ENCODE data around the gene RPS26.
"Not testable (repeated sequence)": the region's sequence is repeated elsewhere in the genome, so short reads cannot be mapped to it uniquely, and the experiment has no call there.

Gene RPS26

DNA sequence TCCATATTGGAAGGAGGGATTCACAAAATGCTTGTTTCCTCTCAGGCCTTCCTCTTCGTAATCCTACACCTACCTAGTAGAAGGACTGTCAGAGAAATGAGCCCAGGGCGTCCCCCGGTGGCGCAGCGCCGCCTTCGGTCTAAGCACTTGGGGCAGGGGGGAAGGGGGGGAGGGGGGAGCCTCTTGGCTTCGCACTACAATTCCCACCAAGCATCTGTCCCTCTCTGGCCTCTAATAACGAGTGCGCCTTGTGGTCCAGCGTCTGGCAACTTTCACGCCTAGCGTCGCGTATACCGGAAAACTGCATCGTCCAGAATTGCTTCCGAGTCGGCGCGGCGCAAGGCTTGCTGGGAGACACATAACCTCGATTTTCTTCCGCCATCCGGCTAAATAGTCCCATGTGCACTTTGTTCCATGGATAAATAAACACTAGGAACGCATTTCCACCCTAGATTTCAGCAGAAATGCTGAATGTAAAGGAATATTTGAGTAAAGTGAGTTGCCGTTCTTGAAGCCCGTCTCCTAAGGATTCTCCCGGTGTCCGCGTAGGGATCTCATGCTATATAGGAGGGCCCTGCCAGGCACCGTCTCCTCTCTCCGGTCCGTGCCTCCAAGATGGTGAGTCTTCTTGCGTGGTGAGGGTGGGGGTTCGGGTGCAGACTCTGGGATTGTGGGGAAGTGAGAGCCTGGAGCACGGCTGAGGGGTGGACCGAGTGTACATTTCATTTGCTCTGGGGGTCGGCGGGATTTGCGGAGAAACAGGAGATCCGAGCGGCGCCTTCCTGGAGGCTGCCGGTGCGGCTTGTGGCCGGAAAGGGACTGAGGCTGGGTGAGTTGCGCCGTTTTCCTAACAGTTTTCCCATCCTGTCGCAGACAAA lies at the start of gene RPS26:
Gene RPS26 (plus strand): TSS at position 367 of the 878 bp plus-strand sequence. CDS start 249 bp downstream, at position 616.
- DNase-seq, result peak; percentile 100

DNA sequence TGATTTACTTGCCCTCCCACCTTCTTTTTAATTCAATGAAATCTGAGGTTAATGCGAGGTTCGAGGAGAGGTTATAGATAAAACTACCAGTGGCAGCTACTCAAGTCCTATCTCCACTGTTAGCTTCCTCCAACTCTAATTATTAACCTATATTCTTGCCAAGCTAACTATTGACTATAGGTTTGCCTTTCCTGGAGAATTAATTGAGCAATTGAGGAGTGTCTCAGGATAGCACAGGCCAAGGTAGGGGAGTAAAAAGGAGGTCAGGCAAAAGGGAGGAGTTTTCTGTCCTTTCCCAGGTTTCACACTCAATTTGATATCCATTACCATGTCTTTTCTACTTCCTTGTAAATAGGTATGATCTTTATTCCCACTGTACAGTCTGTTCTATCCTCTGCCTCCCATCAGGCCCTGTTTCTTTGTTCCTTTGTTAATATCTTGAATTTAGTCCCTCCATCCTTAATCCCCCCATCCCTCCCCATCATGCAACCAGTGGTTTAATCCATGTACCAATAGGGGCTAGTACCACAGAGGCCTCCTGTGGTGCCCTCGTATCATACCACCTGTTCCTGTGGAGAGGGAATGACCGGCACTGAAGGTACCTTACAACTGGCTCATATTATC lies 48.4 kb upstream of the RPS26 start:
- no peak for DNase-seq

DNA sequence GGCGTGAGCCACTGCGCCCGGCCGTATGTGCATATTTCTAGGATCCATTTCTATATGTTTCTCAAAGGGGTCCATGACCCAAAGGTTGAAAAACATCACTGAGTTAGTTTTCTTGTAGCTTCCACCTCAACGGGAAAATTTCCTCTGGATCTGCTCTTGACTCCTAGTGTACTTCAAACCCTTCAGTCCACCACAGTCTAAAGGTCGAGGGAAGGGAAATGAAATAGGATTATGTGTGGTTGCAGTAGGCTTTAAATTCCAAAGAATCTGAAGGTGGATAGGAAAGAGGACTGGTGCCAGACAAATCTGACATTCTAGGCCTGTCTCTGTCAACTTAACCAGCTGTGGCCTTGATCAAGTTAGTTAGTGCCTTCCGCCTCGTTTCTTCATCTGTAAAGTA lies 46.4 kb upstream of the RPS26 start:
- no peak for DNase-seq

DNA sequence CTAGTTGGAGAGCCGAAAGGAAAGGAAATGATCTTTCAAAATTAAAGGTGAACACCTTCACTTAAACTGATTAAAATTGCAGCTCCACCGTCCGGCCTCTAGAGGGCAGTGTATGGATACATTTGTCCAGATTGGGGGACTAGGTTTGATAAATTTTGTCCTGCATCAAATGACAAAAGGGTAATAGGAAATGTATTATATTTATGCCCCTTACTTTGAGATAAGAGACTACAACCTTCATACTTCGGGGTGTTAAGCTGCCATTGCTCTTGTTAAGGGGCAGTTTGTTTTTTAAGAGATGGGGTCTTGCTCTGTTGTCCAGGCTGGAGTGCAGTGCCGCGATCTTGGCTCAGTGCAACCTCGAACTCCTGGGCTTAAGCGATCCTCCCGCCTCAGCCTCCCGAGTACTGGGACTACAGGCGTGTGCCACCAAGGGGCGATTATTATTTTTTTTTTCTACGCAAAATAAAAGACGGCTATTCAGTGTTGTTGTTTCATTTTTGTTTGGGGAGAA lies 45.5 kb upstream of the RPS26 start:
- DNase-seq, result peak; percentile 88

DNA sequence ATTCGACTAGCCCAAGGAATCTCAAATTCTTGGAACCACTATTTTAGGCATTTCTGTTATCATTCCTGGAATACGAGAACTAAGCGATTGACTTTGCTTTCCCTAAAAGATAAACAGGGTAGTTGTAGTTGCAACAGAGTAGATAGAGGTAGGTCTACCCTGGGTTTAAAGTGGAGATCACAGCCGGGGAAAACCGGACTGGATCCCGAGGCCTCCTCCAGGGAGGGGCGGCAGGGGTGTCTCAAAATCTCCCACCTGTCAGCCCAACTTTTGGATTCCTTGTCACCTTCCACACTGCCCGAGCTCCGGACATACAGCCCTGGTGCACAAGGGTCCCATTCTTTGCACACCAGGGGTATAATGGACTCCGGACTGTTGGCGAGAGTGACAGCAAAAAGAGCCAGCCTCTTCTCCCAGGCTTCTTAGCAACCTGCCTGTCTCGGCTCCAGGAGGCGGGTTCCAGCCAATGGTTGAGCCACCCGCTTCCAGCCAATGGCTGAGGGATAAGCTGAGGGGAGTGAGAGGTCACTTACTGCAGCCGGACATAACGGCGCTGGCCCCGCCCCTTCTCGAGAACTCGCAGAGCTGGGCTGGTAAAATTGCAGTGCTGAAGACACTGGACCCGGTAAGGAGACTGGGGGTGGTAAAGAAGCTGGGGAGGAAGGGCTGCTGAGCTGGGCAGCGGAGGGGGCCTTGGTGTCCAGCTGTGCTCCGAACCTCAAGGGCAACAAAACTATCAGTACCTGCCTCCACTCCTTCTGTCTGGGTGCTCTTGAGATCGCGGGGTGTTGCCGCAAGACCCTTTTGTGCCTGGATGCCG lies 44.8 kb upstream of the RPS26 start, which contains the start of gene SUOX:
Gene SUOX (plus strand): TSS at position 562 of the 820 bp plus-strand sequence. CDS start 4,946 bp downstream, outside the sequence.
- DNase-seq, result peak; percentile 97

DNA sequence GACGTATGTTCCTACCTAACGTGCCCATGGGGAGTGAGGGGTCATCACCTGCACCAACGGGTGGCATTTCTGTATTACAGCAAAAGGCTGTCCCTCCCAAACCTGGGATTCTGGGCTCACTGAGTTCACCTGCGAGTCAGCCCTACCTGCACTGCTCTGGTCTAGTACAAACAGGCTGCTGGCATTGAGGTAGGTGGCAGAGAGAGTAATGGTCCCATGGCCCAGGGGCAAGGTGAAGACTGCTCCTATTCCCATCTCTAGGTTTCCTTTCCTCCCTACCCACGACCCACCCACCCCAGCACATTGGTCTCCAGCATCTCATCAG lies 44.2 kb upstream of the RPS26 start:
- no peak for DNase-seq

DNA sequence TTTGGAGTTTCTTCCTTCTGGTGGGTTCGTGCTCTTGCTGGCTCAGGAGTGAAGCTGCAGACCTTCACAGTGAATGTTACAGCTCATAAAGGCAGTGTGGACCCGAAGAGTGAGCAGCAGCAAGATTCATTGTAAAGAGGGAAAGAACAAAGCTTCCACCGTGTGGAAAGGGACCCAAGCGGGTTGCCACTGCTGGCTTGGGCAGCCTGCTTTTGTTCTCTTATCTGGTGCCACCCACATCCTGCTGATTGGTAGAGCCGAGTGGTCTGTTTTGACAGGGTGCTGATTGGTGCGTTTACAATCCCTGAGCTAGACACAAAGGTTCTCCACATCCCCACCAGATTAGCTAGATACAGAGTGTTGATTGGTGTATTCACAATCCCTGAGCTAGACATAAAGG lies 42.2 kb upstream of the RPS26 start:
- peak; percentile 50 for DNase-seq

DNA sequence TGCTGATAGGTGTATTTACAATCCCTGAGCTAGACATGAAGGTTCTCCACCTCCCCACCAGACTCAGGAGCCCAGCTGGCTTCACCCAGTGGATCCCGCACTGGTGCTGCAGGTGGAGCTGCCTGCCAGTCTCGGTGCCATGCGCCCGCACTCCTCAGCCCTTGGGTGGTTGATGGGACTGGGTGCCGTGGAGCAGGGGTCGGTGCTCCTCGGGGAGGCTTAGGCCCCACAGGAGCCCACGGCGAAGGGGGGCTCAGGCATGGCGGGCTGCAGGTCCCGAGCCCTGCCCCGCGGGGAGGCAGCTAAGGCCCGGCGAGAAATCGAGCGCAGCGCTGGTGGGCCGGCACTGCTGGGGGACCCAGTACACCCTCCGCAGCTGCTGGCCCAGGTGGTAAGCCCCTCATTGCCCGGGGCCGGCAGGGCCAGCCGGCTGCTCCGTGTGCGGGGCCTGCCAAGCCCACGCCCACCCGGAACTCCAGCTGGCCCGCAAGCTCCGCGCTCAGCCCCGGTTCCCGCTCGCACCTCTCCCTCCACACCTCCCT lies 41.6 kb upstream of the RPS26 start:
- DNase-seq, result not testable (repeated sequence)

DNA sequence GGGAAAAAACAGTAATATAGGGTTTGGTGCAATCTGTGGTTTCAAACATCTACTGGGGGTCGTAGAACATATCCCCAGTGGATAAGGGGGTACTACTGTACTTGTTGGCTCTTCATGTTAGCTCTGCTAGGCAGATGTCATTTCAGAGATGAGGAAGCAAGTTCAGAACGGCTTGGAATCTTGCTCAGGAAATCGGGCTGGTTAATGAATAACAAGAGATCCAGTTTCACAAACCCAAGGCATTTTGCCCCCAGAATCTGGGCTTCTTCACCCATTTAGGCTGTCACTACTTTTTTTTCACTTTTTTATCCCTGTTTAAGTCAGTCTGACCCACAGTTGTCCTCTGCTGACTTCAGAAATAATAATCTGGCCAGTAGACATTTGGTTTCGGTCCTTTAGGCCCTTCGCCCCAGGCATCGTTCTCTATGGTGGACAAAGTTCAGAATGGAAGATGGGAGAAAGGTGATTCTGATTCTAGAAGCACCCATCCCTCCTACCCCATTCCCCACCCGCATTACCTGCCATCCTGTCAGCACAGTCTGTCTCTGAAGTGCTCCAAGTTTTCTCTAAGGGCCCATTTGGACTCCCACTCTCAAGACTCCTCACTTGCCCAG lies 40.1 kb upstream of the RPS26 start:
- DNase-seq, result no peak

DNA sequence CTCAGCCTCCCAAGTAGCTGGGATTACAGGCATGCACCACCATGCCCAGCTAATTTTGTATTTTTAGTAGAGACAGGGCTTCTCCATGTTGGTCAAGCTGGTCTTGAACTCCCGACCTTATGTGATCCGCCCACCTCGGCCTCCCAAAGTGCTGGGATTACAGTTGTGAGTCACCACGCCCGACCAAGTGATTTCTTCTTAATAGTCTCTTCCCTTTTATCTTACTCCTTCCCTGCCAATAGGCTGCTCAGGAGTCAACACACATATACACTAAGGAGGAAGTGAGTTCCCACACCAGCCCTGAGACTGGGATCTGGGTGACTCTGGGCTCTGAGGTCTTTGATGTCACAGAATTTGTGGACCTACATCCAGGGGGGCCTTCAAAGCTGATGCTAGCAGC lies 38.3 kb upstream of the RPS26 start:
- DNase-seq, result not testable (repeated sequence)

DNA sequence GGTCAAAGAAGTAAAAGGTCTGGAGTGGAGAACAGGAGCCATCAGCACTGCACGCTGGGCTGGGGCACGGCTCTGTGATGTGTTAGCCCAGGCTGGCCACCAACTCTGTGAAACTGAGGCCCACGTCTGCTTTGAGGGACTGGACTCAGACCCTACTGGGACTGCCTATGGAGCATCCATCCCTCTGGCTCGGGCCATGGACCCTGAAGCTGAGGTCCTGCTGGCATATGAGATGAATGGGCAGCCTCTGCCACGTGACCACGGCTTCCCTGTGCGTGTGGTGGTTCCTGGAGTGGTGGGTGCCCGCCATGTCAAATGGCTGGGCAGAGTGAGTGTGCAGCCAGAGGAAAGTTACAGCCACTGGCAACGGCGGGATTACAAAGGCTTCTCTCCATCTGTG lies 37.5 kb upstream of the RPS26 start:
- DNase-seq, result no peak

DNA sequence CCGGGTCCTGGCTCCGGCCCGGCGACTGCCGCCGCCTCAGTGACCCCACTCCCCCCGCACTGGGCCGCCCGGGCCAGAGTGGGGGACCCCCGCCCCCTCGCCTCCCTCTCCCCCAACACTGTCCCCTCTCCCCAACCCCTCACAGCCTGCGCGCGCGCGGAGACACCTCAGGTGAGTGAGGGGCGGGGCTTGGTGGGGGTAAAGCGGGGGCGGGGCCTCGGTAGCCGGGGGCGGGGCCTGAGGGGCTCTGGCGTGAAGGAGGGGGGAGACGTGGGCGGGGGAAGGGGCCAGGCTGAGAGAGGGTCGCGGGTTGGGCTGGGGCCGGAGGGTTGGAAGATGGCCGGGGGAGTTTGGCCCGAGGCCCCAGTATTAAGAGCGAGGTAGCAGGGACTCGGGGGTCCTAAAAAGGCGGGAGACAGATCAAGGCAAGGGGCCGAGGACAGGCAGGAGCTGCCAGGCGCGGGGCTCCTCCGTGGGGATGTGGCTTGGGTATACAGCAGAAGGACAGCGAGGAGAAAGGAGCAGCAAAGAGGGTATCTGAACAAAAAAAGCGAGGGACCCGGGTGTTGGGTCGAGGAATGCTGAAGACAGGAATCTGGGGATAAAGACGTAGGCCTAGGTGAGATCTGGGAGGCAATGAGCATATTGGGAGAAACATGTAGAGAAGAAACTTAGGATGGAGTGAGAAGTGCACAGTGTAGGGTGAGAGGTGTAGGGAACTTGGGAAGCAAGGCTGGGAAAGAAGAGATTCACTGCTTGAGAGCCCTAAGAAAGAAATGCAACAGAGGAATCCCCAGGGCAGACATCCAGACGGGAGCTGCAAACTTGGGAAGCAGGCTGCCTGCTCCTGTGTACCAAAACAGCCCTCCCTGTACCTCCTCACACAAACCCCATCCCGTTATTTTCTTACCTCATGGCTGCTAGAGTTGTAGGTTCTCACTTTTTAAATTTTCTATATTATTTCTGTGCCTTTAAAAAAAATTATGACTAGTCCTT lies 33.9 kb upstream of the RPS26 start:
- peak; percentile 21 for DNase-seq

DNA sequence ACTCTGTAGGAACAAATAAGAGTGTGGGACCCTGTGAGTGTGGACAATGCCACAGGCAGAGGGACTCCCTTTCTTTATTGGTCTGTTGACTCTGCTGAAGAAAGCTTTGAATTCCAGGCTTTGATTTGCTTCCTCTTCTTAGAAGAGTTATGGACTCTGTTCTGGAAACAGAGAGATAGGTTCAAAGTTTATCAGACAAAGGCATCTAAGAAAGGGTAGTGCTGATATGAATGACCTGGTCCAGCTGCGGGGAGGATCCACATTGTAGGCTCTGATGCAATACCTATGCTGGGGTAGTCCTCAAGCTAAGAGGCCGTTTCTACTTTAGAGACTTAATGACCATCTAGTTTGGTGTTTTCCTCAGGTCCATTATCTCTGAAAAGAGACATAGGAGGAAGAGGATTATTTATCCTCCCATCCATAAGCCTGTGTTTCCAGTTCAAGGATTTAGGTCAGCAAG lies 31.6 kb upstream of the RPS26 start:
- DNase-seq, result no peak

DNA sequence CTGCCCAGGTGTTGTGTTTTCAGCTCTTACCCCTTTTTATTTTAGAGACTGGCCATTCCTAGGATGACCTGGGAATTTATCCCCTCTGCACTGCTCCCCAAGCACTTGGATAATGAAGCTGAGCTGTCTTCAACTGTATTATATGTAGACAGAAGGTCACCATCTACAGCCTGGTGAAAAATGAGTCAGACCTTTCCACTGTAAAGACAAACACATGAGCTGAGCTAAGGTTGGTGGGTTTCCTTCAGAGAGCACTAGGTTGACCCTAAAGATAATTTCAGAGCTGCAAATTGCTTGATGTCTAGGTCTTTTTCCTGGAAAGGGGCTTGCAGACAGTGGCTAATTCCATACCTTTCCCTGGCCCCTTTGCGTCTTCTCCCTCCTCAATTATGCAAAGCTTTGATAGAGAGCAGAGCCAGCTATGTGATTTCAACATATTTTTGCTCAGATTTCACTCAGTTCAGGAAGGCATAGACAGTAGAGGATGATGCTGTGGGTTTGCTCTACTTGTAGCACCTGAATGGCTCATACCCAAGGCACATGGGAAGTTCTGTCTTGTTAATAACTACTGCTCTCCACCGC lies 30.1 kb upstream of the RPS26 start:
- DNase-seq, result no peak

DNA sequence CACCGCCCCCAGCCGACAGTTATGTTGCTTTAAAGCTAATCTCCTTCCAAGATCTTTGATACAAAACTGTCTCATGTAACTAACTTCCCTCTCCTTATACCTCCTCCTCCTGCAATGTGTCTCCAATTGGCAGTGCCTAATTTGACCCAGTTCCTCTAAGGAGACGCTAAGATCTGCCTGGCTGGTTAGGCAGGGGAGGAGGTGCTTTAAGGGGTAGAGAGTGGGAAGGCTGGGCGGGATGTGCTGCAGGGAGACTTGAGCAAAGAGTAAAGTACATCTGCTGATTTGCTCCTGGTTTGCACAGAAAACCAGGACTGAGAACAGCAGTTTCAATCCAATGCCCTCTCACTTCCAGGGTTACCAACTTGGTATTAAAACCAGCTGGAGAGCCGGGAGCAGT lies 28.2 kb upstream of the RPS26 start:
- DNase-seq, result no peak

DNA sequence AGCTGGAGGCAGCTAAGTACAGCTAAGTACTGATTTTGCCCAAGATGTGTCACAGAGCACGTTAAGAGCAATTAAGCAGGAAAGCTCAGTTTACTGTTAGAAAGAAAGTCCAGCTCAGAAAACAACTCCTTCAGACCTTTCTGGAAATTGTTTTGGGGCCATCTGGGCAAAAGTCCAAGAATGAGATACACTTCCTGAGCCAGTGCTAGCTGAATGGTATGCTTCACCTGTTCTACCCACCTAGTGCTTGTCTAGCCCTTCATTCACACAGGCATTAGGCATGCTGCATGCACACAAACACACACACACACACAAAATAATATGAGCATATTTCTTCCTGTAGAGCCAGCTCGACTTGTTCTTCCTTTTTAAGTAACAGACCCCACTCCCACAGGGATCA lies 27.5 kb upstream of the RPS26 start:
- DNase-seq, result no peak

DNA sequence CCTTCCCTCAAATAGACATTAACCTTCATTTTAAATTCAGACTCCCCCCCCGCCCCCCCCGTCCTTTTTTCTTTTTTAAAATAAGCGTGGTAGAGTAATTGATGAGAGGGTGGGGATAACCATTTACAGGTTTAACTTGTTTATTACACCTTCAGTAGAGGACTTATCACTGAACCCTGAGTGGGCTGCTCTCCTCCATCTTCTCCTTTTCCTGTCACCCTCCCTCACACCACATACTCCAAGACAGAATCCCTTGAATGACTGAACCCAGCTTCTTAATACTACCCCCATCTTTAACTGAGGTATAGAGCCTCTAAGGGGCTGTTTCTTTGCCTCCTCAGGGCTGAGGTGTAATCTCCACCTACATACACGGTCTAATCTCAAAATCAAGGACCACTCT lies 24.5 kb upstream of the RPS26 start:
- DNase-seq, result no peak

DNA sequence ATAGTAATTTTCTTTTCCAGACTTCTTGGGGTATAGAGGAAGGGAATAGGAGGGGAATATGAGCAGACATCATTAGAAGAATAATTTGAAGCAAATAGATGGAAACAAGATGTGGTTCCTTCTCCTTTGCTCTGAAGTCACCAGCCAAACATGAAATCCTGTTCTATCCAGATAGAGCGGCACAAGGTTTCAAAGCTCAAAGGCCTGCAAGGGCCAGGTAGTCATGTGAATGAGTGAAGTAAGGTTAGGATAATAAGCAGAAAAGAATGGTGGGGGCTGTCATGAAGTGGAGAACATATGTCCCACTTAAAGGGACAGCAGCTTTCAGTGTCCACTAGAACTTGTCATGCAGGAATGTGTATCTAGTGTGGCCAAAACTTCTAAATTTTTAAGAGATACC lies 23.4 kb upstream of the RPS26 start:
- no peak for DNase-seq

DNA sequence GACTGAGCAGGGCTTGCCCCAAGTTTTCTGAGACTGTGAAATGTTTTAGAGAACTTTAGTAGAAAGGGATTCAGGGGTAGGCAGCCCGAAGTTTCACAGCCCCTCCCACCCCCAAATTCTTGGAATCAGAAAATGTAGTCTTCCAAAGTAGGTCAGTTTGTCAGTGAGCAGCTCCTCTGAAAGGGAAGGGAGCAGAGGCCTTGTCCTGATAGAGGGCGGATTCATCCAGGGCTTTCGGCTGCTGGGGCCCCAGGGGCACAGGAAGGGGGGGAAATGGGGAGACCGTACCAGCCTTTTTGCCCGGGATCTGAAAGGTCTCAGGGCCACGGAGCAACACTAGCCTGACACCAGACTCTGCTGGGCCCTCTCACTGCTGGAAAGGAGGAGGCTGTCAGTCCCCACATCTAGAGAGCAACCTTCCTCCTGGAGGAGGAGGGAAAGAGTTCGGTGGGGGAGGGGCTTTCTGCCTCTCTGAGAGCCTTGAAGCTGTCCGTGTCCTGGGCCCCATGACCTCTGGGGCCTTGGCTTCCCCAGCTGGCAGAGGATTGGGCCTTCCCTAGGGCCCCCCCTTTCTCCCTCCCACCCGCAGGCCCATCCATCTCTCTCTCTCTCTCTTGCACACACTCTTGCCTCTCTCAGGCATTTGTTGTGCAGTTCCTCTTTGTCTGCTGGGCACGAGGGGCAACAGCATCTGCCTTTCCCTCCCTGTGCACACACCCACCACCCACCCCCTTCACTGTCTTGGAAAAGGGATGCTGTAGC lies 21.1 kb upstream of the RPS26 start, which contains the start of gene IKZF4:
Gene IKZF4 (plus strand): TSS at position 621 of the 762 bp plus-strand sequence. CDS start 451 bp downstream, outside the sequence.
- DNase-seq, result peak; percentile 74
